GM19035 (cell line): ENCODE results near the gene ZNF25.
"Not testable (repeated sequence)": the region's sequence is repeated elsewhere in the genome, so short reads cannot be mapped to it uniquely, and the experiment has no call there.

Experiments
- ATAC-seq: cut with Tn5 transposase; IDR thresholded peaks from one replicate; pipeline ENCODE4 v1.9.1; 2021; ENCODE audit not compliant: unreplicated experiment

ZNF25 gene

DNA sequence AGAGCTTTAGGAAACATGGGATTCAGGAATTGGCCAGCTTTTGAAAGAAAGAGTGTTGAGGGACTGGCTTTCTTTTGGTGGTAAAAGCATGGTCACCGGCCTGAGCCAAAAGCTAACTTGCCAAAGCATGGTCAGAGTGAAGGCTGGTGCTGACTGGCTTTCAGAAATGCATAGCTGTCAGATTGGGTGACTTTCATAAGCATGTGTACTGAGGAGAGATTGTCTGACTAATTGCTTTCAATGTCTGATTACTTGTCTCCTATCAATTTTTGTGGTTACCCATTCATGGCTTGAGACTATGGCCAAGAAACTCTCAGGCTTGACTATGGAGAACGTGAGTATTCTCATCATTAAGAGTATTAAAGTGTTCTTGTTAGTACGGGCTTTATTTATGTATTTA lies 28.2 kb downstream of the ZNF25 start:
- ATAC-seq, result no peak

DNA sequence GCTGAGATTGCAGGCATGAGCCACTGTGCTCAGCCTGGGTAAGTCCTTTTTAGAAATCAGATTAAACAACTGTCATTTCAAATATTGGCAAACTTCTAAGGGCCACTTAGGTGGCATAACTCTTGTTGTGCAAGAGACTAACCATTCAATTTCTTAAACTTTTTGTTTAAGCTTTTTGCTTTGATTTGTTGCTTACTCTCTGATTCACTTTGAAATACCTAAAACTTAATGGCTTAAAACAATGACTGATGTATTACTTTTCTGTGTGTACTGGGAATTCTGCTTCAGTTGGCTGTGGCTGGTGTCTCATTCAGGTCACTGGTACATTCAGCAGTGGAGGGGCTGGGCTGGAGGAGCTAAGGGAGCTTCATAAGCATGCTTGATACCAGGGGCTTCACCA lies 28.9 kb downstream of the ZNF25 start:
- no peak for ATAC-seq

DNA sequence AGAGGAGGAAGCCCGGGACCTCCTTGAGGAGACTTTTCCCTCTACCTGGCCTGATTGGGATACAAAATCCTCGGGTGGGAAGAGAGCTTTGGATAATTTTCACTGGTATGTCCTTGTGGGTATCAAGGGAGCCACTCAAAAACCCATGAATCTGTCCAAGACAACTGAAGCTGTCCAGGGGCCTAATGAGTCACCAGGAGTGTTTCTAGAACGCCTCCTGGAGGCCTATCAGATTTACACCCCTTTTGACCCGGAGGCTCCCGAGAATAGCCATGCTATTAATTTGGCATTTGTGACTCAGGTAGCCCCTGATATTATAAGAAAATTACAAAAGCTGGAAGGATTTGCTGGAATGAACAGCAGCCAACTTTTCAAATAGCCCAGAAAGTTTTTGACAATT lies 38.6 kb downstream of the ZNF25 start:
- no peak for ATAC-seq

DNA sequence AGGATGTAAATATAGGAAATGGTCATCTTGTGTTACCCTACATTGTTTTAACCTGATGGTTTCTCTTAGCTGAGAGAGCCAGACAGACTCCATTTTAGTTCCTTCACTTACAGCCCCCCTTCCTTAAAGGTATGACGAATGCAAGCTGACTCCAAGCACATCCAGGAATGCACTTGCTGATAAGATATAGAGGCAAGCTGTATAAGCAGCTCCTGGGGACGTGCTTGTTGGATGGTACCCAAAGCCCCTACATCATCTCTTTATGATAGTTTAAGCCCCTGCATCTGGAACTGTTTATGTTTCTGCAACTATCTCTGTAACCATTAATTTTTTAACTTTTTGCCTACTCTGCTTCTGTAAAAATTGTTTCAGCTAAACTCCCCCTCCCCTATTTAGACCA lies 41.7 kb downstream of the ZNF25 start:
- ATAC-seq, result no peak

DNA sequence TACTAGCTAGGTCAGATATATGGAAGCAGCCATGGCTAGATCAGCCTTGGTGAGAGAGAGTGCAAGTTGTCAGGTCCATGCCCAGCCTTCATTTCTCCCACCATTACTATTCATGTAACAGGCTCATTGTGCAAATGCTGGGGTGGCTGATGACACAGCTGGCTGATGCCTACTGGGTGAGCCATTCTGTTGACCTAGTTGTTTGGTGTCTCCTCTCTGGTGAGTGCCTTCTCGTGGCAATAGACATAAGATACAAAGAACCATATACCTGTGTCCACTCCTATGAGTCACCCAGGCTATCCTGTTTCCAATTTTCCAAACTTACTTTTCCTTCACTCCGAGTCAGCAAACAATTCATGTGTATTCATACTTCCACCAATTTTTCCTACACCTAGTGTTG lies 46.0 kb downstream of the ZNF25 start:
- no peak for ATAC-seq

DNA sequence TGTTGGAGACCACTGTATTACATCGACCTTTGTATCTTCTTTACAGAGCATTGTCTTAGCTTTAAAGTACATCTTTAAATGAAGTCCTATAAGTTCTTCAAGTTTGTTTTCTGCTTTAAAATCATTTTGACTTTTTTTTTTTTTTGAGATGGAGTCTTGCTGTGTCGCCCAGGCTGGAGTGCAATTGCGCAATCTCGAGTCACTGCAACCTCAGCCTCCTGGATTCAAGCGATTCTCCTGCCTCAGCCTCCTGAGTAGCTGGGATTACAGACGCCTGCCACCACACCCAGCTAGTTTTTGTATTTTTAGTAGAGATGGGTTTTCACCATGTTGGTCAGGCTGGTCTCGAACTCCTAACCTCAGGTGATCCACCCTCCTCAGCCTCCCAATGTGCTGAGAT lies 68.3 kb downstream of the ZNF25 start:
- not testable (repeated sequence) for ATAC-seq

DNA sequence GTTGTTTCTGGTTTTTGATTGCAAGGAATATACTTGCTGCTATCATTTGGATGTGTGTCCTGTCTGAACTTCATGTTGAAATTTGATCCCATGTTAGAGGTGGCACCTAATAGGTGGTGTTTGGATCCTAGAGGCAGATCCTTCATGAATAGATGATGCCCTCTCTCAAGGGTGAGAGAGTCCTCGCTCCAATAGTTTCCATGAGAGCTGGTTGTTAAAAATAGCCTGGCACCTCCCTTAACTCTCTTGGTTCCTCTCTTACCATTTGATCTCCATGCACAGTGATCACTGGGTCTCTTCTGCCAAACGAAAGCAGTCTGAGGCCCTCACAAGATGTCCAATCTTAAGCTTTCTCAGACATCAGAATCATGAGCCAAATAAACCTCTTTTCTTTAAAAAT lies 70.1 kb downstream of the ZNF25 start:
- ATAC-seq, result no peak
